ENCODE measurements around the gene LEPROT.
"Not testable (repeated sequence)": the region's sequence is repeated elsewhere in the genome, so short reads cannot be mapped to it uniquely, and the experiment has no call there.

LEPROT gene

GRCh38 chr1:65445837-65446236 is 25.4 kb downstream of the LEPROT start:
- Histone ChIP-seq H3K9me3 (ENCODE audit: insufficient read depth, low read length) (peaks cover 16% of the 10 kb centered on the region), H3K4me3 (ENCODE audit: insufficient read length, low read depth) (no peak overlapping the region), H3K9ac (ENCODE audit: insufficient read length, low read depth) (no peak overlapping the region), H3K27me3 (ENCODE audit: insufficient read depth, insufficient read length) (no peaks in the 10 kb centered on the region), H3K36me3 (ENCODE audit: insufficient read depth, insufficient read length, low read length) (no peaks in the 10 kb centered on the region), H3K4me1 (ENCODE audit: insufficient read depth, insufficient read length) (no peaks in the 10 kb centered on the region)
- DNase-seq (ENCODE audit: low read depth, low spot score) = no peak
- TF ChIP-seq ZNF274 (IDR thresholded peaks at IDR 0.05; ENCODE audit: low read depth, low read length) (no peak), SUZ12 (IDR thresholded peaks at IDR 0.05; ENCODE audit: extremely low read depth, insufficient read depth, insufficient read length) (no peak), YY1 (IDR thresholded peaks at IDR 0.05; ENCODE audit: insufficient read depth, insufficient read length) (no peak)

GRCh38 chr1:65449214-65449823 is 28.9 kb downstream of the LEPROT start:
- H3K27me3 ChIP-seq (ENCODE audit: insufficient read depth, insufficient read length) = no peaks in the 10 kb centered on the region
- no peak for TF ChIP-seq YY1 (IDR thresholded peaks at IDR 0.05; ENCODE audit: insufficient read depth, insufficient read length)
- TF ChIP-seq SUZ12 (IDR thresholded peaks at IDR 0.05; ENCODE audit: extremely low read depth, insufficient read depth, insufficient read length) = no peak
- TF ChIP-seq ZNF274 (IDR thresholded peaks at IDR 0.05; ENCODE audit: low read depth, low read length) = no peak
- DNase-seq (ENCODE audit: low read depth, low spot score) = no peak
- no peaks in the 10 kb centered on the region for H3K36me3 ChIP-seq (ENCODE audit: insufficient read depth, insufficient read length, low read length)
- no peaks in the 10 kb centered on the region for H3K4me1 ChIP-seq (ENCODE audit: insufficient read depth, insufficient read length)
- H3K9me3 ChIP-seq (ENCODE audit: insufficient read depth, low read length) = no peaks in the 10 kb centered on the region
- no peak overlapping the region for H3K4me3 ChIP-seq (ENCODE audit: insufficient read length, low read depth)
- peak overlapping the region; percentile 50 for H3K9ac ChIP-seq (ENCODE audit: insufficient read length, low read depth)

DNA sequence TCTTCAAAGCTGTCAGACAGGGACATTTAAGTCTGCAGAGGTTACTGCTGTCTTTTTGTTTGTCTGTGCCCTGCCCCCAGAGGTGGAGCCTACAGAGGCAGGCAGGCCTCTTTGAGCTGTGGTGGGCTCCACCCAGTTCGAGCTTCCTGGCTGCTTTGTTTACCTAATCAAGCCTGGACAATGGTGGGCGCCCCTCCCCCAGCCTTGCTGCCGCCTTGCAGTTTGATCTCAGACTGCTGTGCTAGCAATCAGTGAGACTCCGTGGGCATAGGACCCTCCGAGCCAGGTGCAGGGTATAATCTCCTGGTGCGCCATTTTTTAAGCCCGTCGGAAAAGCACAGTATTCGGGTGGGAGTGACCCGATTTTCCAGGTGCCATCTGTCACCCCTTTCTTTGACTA is 35.2 kb downstream of the LEPROT start:
- H3K27me3 ChIP-seq (ENCODE audit: insufficient read depth, insufficient read length); DNase-seq (ENCODE audit: low read depth, low spot score): not testable (repeated sequence)
- peaks cover 19% of the 10 kb centered on the region for H3K9me3 ChIP-seq (ENCODE audit: insufficient read depth, low read length)

GRCh38 chr1:65456481-65456880 is 36.0 kb downstream of the LEPROT start:
- Histone ChIP-seq H3K9ac (ENCODE audit: insufficient read length, low read depth) (no peak overlapping the region), H3K4me3 (ENCODE audit: insufficient read length, low read depth) (no peak overlapping the region), H3K9me3 (ENCODE audit: insufficient read depth, low read length) (peaks cover 19% of the 10 kb centered on the region), H3K27me3 (ENCODE audit: insufficient read depth, insufficient read length) (no peaks in the 10 kb centered on the region), H3K36me3 (ENCODE audit: insufficient read depth, insufficient read length, low read length) (no peaks in the 10 kb centered on the region), H3K4me1 (ENCODE audit: insufficient read depth, insufficient read length) (peaks cover 2% of the 10 kb centered on the region)
- TF ChIP-seq YY1 (IDR thresholded peaks at IDR 0.05; ENCODE audit: insufficient read depth, insufficient read length) = no peak
- TF ChIP-seq ZNF274 (IDR thresholded peaks at IDR 0.05; ENCODE audit: low read depth, low read length) = no peak
- TF ChIP-seq SUZ12 (IDR thresholded peaks at IDR 0.05; ENCODE audit: extremely low read depth, insufficient read depth, insufficient read length) = no peak
- DNase-seq (ENCODE audit: low read depth, low spot score) = no peak

More for the DNA sequence above, 35.2 kb downstream of the LEPROT start:
- H3K36me3 ChIP-seq (ENCODE audit: insufficient read depth, insufficient read length, low read length); H3K4me3 ChIP-seq (ENCODE audit: insufficient read length, low read depth); H3K9ac ChIP-seq (ENCODE audit: insufficient read length, low read depth); H3K4me1 ChIP-seq (ENCODE audit: insufficient read depth, insufficient read length): not testable (repeated sequence)

GRCh38 chr1:65457868-65458267 is 37.4 kb downstream of the LEPROT start:
- TF ChIP-seq SUZ12 (IDR thresholded peaks at IDR 0.05; ENCODE audit: extremely low read depth, insufficient read depth, insufficient read length) (no peak), YY1 (IDR thresholded peaks at IDR 0.05; ENCODE audit: insufficient read depth, insufficient read length) (no peak)

GRCh38 chr1:65458730-65459396 is 38.4 kb downstream of the LEPROT start:
- Histone ChIP-seq H3K27me3 (ENCODE audit: insufficient read depth, insufficient read length) (no peaks in the 10 kb centered on the region), H3K4me3 (ENCODE audit: insufficient read length, low read depth) (no peak overlapping the region), H3K36me3 (ENCODE audit: insufficient read depth, insufficient read length, low read length) (no peaks in the 10 kb centered on the region), H3K9me3 (ENCODE audit: insufficient read depth, low read length) (peaks cover 19% of the 10 kb centered on the region), H3K4me1 (ENCODE audit: insufficient read depth, insufficient read length) (peaks cover 2% of the 10 kb centered on the region), H3K9ac (ENCODE audit: insufficient read length, low read depth) (no peak overlapping the region)
- no peak for DNase-seq (ENCODE audit: low read depth, low spot score)
- TF ChIP-seq ZNF274 (IDR thresholded peaks at IDR 0.05; ENCODE audit: low read depth, low read length) = no peak
- TF ChIP-seq SUZ12 (IDR thresholded peaks at IDR 0.05; ENCODE audit: extremely low read depth, insufficient read depth, insufficient read length) = no peak
- no peak for TF ChIP-seq YY1 (IDR thresholded peaks at IDR 0.05; ENCODE audit: insufficient read depth, insufficient read length)

More at GRCh38 chr1:65457868-65458267, 37.4 kb downstream of the LEPROT start:
- Histone ChIP-seq H3K9me3 (ENCODE audit: insufficient read depth, low read length) (peaks cover 19% of the 10 kb centered on the region), H3K9ac (ENCODE audit: insufficient read length, low read depth) (no peak overlapping the region), H3K36me3 (ENCODE audit: insufficient read depth, insufficient read length, low read length) (no peaks in the 10 kb centered on the region), H3K4me3 (ENCODE audit: insufficient read length, low read depth) (no peak overlapping the region), H3K27me3 (ENCODE audit: insufficient read depth, insufficient read length) (no peaks in the 10 kb centered on the region), H3K4me1 (ENCODE audit: insufficient read depth, insufficient read length) (peaks cover 2% of the 10 kb centered on the region)
- DNase-seq (ENCODE audit: low read depth, low spot score) = no peak

GRCh38 chr1:65459397-65459768 is 38.9 kb downstream of the LEPROT start:
- DNase-seq (ENCODE audit: low read depth, low spot score) = peak; percentile 33
- Histone ChIP-seq H3K27me3 (ENCODE audit: insufficient read depth, insufficient read length) (no peaks in the 10 kb centered on the region), H3K36me3 (ENCODE audit: insufficient read depth, insufficient read length, low read length) (no peaks in the 10 kb centered on the region), H3K4me1 (ENCODE audit: insufficient read depth, insufficient read length) (peaks cover 2% of the 10 kb centered on the region), H3K4me3 (ENCODE audit: insufficient read length, low read depth) (no peak overlapping the region), H3K9ac (ENCODE audit: insufficient read length, low read depth) (no peak overlapping the region), H3K9me3 (ENCODE audit: insufficient read depth, low read length) (peaks cover 19% of the 10 kb centered on the region)
- no peak for TF ChIP-seq SUZ12 (IDR thresholded peaks at IDR 0.05; ENCODE audit: extremely low read depth, insufficient read depth, insufficient read length)
- TF ChIP-seq ZNF274 (IDR thresholded peaks at IDR 0.05; ENCODE audit: low read depth, low read length) = no peak
- TF ChIP-seq YY1 (IDR thresholded peaks at IDR 0.05; ENCODE audit: insufficient read depth, insufficient read length) = no peak

- H3K27me3 ChIP-seq (ENCODE audit: insufficient read depth, insufficient read length); H3K36me3 ChIP-seq (ENCODE audit: insufficient read depth, insufficient read length, low read length); H3K4me1 ChIP-seq (ENCODE audit: insufficient read depth, insufficient read length); H3K9me3 ChIP-seq (ENCODE audit: insufficient read depth, low read length); H3K9ac ChIP-seq (ENCODE audit: insufficient read length, low read depth); H3K4me3 ChIP-seq (ENCODE audit: insufficient read length, low read depth); DNase-seq (ENCODE audit: low read depth, low spot score): not testable (repeated sequence)
Measured at GRCh38 chr1:65465837-65466236, 45.4 kb downstream of the LEPROT start.
